ENCODE results near the gene CUBN.

DNA sequence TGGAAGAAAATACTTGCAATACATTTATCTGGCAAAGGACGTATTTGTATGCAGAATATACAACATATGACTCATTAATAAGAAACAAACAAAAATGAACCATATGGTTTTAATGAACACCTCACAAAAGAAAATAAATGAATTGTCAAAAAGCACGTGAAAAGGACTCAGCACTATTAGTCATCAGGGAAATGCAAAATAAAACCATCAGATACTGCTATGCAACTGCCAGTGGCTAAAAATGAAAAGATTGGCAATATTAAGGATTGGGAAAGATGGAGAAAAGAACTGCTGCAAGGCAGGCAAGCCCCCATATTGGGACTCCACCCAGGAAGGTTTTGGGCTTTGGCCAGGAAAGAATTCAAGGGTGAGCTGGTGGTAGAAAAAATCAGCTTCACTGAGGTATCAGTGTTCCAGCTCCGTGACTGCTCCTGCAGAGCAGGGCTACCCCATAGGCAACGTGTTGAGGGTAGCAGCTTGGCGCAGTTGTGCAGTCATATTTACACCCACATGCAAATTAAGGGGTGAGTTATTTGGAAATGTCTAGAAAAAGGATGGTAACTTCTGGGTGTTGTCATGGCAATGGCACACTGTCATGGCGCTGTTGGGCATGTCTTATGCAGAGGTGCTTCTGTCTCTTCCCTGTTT is 72.7 kb downstream of the CUBN start:
- TF ChIP-seq, protein P1, sequence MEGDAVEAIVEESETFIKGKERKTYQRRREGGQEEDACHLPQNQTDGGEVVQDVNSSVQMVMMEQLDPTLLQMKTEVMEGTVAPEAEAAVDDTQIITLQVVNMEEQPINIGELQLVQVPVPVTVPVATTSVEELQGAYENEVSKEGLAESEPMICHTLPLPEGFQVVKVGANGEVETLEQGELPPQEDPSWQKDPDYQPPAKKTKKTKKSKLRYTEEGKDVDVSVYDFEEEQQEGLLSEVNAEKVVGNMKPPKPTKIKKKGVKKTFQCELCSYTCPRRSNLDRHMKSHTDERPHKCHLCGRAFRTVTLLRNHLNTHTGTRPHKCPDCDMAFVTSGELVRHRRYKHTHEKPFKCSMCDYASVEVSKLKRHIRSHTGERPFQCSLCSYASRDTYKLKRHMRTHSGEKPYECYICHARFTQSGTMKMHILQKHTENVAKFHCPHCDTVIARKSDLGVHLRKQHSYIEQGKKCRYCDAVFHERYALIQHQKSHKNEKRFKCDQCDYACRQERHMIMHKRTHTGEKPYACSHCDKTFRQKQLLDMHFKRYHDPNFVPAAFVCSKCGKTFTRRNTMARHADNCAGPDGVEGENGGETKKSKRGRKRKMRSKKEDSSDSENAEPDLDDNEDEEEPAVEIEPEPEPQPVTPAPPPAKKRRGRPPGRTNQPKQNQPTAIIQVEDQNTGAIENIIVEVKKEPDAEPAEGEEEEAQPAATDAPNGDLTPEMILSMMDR (IDR thresholded peaks at IDR 0.05), result no peak
- no peak for TF ChIP-seq POLR2A (IDR thresholded peaks at IDR 0.05)
